Naive thymus-derived CD8-positive, alpha-beta T cell (primary cell): ENCODE data around the gene FEN1. TPM values are rescaled to one million over a fixed set of nuclear protein-coding genes. Genes with fewer than 3 reads are reported as not detected.

Source experiments
- ATAC-seq, 2 donors: fragments of 150-1000 bp; cut with Tn5 transposase in 1 of 2; sonication (Bioruptor Pico), chemical (Tn5 transposase) in 1 of 2; 1 replicate in 1 of 2; 2 replicates in 1 of 2; pipeline ENCODE4 v1.10.0; 2021; ENCODE audit warnings: mild to moderate bottlenecking in 2 of 2, moderate library complexity in 2 of 2
- POLR2A ChIA-PET: fragments of 350-600 bp; sonication (Branson Sonifier 250); formaldehyde crosslinking; loops from one replicate; lab custom pipeline; 2021; ENCODE audit warnings: antibody characterized with exemption; lab: Charles Lee
- DNase-seq, 10 donors: peaks; one replicate each; pipeline versions ENCODE4 v3.0.0 to v3.0.0-alpha.2; 2020 to 2022
- H3K27ac Mint-ChIP-seq, 10 donors: one replicate each; pipeline ENCODE4 v1.8.0; 2020 to 2022; ENCODE audit warnings: mild to moderate bottlenecking in 10 of 10, mixed read lengths in 10 of 10, moderate library complexity in 4 of 10, inconsistent platforms in 1 of 10
- H3K27me3 Mint-ChIP-seq, 5 donors: one replicate each; pipeline ENCODE4 v1.8.0; 2021 to 2022; ENCODE audit warnings: mixed read lengths in 5 of 5
- H3K36me3 Mint-ChIP-seq, 3 donors: one replicate each; pipeline ENCODE4 v1.8.0; 2020 to 2022; ENCODE audit warnings: mixed read lengths in 3 of 3, mild to moderate bottlenecking in 2 of 3, inconsistent platforms in 1 of 3
- H3K4me1 Mint-ChIP-seq, 4 donors: one replicate each; pipeline ENCODE4 v1.8.0; 2021 to 2022; ENCODE audit warnings: mixed read lengths in 4 of 4
- H3K4me3 Mint-ChIP-seq, 10 donors: one replicate each; pipeline ENCODE4 v1.8.0; 2020 to 2022; ENCODE audit warnings: mild to moderate bottlenecking in 10 of 10, mixed read lengths in 10 of 10, moderate library complexity in 6 of 10, inconsistent platforms in 1 of 10
- H3K9me3 Mint-ChIP-seq, 9 donors: one replicate each; pipeline ENCODE4 v1.8.0; 2020 to 2022; ENCODE audit warnings: mixed read lengths in 9 of 9, mild to moderate bottlenecking in 3 of 9, inconsistent platforms in 1 of 9, moderate library complexity in 1 of 9
- polyA plus RNA-seq, 3 donors: library from polyadenylated mRNA; unstranded; fragments of 300-500 nt; fragmentation: Illumina TruSeq; gene quantifications; one replicate each; pipeline ENCODE4 v1.2.3, GENCODE V29; 2021
- total RNA-seq, 8 experiments: library from RNA in 2 of 8; stranded (reverse) in 2 of 8; gene quantifications; one replicate each; pipeline ENCODE4 v1.2.3 and lab custom pipeline; 2021 to 2026

Gene FEN1
- total and polyA plus RNA-seq, 5 experiments from 2014 or later, result 8.3 to 13.1 (median 10.0) TPM

- Mint-ChIP-seq H3K4me1 (peaks cover 15 to 41% (median 27%) of the 10 kb centered on the region in 4 donors), H3K9me3 (peaks cover 0 to 2% (median 0%) of the 10 kb centered on the region in 9 donors), H3K4me3 (peak overlapping the region in 1 of 10 donors; percentile 5), H3K27ac (peak overlapping the region in 2 of 10 donors; percentile 66 to 72), H3K27me3 (peaks cover 0 to 20% (median 5%) of the 10 kb centered on the region in 5 donors), H3K36me3 (peaks cover 0 to 3% (median 2%) of the 10 kb centered on the region in 3 donors)
- ATAC-seq (no peak), DNase-seq (no peak)
- POLR2A ChIA-PET, result no interaction called here
Observed at GRCh38 chr11:61836193-61836592, 43.5 kb downstream of the FEN1 start.

GRCh38 chr11:61837411-61838005 is 44.8 kb downstream of the FEN1 start:
- Mint-ChIP-seq H3K36me3 (peaks cover 1 to 5% (median 2%) of the 10 kb centered on the region in 3 donors), H3K4me3 (no peak overlapping the region), H3K27ac (no peak overlapping the region), H3K9me3 (peaks cover 0 to 2% (median 0%) of the 10 kb centered on the region in 9 donors), H3K27me3 (peaks cover 0 to 10% (median 0%) of the 10 kb centered on the region in 5 donors), H3K4me1 (peaks cover 13 to 32% (median 30%) of the 10 kb centered on the region in 4 donors)
- DNase-seq, result no peak
- ATAC-seq, result no peak
- POLR2A ChIA-PET, result interaction anchor here (0.5 kb wide), 1 partner anchor 45 kb away, joined by 5 read pairs; no protein-coding TSS in a partner anchor

GRCh38 chr11:61838501-61838900 is 45.8 kb downstream of the FEN1 start:
- Mint-ChIP-seq H3K9me3 (no peaks in the 10 kb centered on the region), H3K4me3 (no peak overlapping the region), H3K27ac (no peak overlapping the region), H3K4me1 (peaks cover 9 to 28% (median 24%) of the 10 kb centered on the region in 4 donors), H3K36me3 (peaks cover 1 to 5% (median 2%) of the 10 kb centered on the region in 3 donors), H3K27me3 (peaks cover 0 to 5% (median 0%) of the 10 kb centered on the region in 5 donors)
- POLR2A ChIA-PET, result no interaction called here
- DNase-seq, result no peak
- no peak for ATAC-seq

- Mint-ChIP-seq H3K27ac (no peak overlapping the region), H3K27me3 (peaks cover 0 to 2% (median 0%) of the 10 kb centered on the region in 5 donors), H3K4me3 (no peak overlapping the region), H3K4me1 (peaks cover 5 to 23% (median 20%) of the 10 kb centered on the region in 4 donors), H3K36me3 (peaks cover under 1 to 5% (median 2%) of the 10 kb centered on the region in 3 donors), H3K9me3 (no peaks in the 10 kb centered on the region)
- DNase-seq, result no peak
- POLR2A ChIA-PET, result no interaction called here
- no peak for ATAC-seq
Observed at GRCh38 chr11:61838921-61839320, 46.2 kb downstream of the FEN1 start.

- POLR2A ChIA-PET, result no interaction called here
- Mint-ChIP-seq H3K36me3 (peaks cover 0 to 5% (median 2%) of the 10 kb centered on the region in 3 donors), H3K4me3 (no peak overlapping the region), H3K27me3 (no peaks in the 10 kb centered on the region), H3K27ac (no peak overlapping the region), H3K9me3 (no peaks in the 10 kb centered on the region), H3K4me1 (peaks cover 4 to 15% (median 12%) of the 10 kb centered on the region in 4 donors)
- DNase-seq (no peak), ATAC-seq (no peak)
Observed at GRCh38 chr11:61839742-61840141, 47.0 kb downstream of the FEN1 start.

GRCh38 chr11:61840371-61840770 is 47.7 kb downstream of the FEN1 start:
- Mint-ChIP-seq H3K9me3 (no peaks in the 10 kb centered on the region), H3K27me3 (no peaks in the 10 kb centered on the region), H3K4me1 (peaks cover 1 to 11% (median 6%) of the 10 kb centered on the region in 4 donors), H3K36me3 (peaks cover 0 to 5% (median 2%) of the 10 kb centered on the region in 3 donors), H3K4me3 (no peak overlapping the region), H3K27ac (no peak overlapping the region)
- DNase-seq (no peak), ATAC-seq (no peak)
- POLR2A ChIA-PET, result no interaction called here

GRCh38 chr11:61841636-61842527 is 49.2 kb downstream of the FEN1 start:
- Mint-ChIP-seq H3K36me3 (peaks cover 0 to 5% (median 2%) of the 10 kb centered on the region in 3 donors), H3K4me1 (peaks cover 0 to 7% (median 1%) of the 10 kb centered on the region in 4 donors), H3K4me3 (no peak overlapping the region), H3K9me3 (no peaks in the 10 kb centered on the region), H3K27ac (peak overlapping the region in 2 of 10 donors; percentile 40 to 62), H3K27me3 (no peaks in the 10 kb centered on the region)
- ATAC-seq (no peak), DNase-seq (no peak)
- POLR2A ChIA-PET, result no interaction called here

GRCh38 chr11:61842528-61842820 is 49.8 kb downstream of the FEN1 start:
- Mint-ChIP-seq H3K27ac (peak overlapping the region in 1 of 10 donors; percentile 7), H3K4me1 (peaks cover 0 to 7% (median 1%) of the 10 kb centered on the region in 4 donors), H3K9me3 (no peaks in the 10 kb centered on the region), H3K27me3 (no peaks in the 10 kb centered on the region), H3K4me3 (no peak overlapping the region), H3K36me3 (peaks cover 0 to 5% (median 2%) of the 10 kb centered on the region in 3 donors)
- POLR2A ChIA-PET, result no interaction called here
- ATAC-seq, result no peak
- no peak for DNase-seq

GRCh38 chr11:61844909-61845565 is 52.3 kb downstream of the FEN1 start:
- no peak for DNase-seq
- Mint-ChIP-seq H3K4me3 (no peak overlapping the region), H3K27ac (peak overlapping the region in 1 of 10 donors; percentile 34), H3K36me3 (peaks cover 0 to 5% (median 0%) of the 10 kb centered on the region in 3 donors), H3K9me3 (no peaks in the 10 kb centered on the region), H3K4me1 (peaks cover 0 to 7% (median 1%) of the 10 kb centered on the region in 4 donors), H3K27me3 (no peaks in the 10 kb centered on the region)
- no peak for ATAC-seq
- POLR2A ChIA-PET, result interaction anchor here (0.7 kb wide), 1 partner anchor 29 kb away, joined by 3 read pairs; no protein-coding TSS in a partner anchor

GRCh38 chr11:61846362-61847020 is 53.8 kb downstream of the FEN1 start:
- Mint-ChIP-seq H3K27me3 (no peaks in the 10 kb centered on the region), H3K36me3 (peaks cover 0 to 3% (median 0%) of the 10 kb centered on the region in 3 donors), H3K4me1 (peaks cover 0 to 5% (median under 1%) of the 10 kb centered on the region in 4 donors), H3K9me3 (no peaks in the 10 kb centered on the region), H3K4me3 (no peak overlapping the region), H3K27ac (peak overlapping the region in 1 of 10 donors; percentile 71)
- no peak for ATAC-seq
- POLR2A ChIA-PET, result no interaction called here
- no peak for DNase-seq
